Vagina (tissue), 2 donors: ENCODE data around the gene SLC6A6.

Experiments
- CTCF ChIP-seq, 3 experiments: fragments of 450-650 bp in 2 of 3; fragments of 200-600 bp in 1 of 3; sonication (generic) in 1 of 3; IDR thresholded peaks; one replicate each; pipeline ENCODE4 v1.5.1; 2017 to 2019; ENCODE audit warnings: antibody characterized with exemption in 3 of 3, mild to moderate bottlenecking in 2 of 3, moderate library complexity in 2 of 3
- POLR2A ChIP-seq, 2 donors: fragments of 450-650 bp; IDR thresholded peaks; one replicate each; pipeline ENCODE4 v1.6.1; 2017; ENCODE audit warnings: antibody characterized with exemption in 2 of 2, mild to moderate bottlenecking in 2 of 2, moderate library complexity in 2 of 2

GRCh38 chr3:14466179-14466903 lies 63.9 kb downstream of the SLC6A6 start:
- TF ChIP-seq POLR2A (IDR thresholded peaks at IDR 0.05) (no peak), CTCF (IDR thresholded peaks at IDR 0.05) (no peak)
